Choroid plexus epithelial cell (primary cell): ENCODE data around the gene S100A14.

Experiments used
- DNase-seq: peaks from one replicate; pipeline ENCODE4 v3.0.0-alpha.2; 2010; ENCODE audit warnings: low read depth
- H3K4me3 ChIP-seq: 2 replicates; pipeline ENCODE4 v1.5.1; 2011; ENCODE audit warnings: low read depth, mild to moderate bottlenecking, control low read depth, low read length, moderate library complexity
- TF ChIP-seq, protein P1 (sequence below): conservative IDR thresholded peaks from 2 replicates; pipeline ENCODE4 v1.5.1; 2011; ENCODE audit warnings: low read depth, mild to moderate bottlenecking, control low read depth, inconsistent platforms, low read length, moderate library complexity

Gene S100A14

DNA sequence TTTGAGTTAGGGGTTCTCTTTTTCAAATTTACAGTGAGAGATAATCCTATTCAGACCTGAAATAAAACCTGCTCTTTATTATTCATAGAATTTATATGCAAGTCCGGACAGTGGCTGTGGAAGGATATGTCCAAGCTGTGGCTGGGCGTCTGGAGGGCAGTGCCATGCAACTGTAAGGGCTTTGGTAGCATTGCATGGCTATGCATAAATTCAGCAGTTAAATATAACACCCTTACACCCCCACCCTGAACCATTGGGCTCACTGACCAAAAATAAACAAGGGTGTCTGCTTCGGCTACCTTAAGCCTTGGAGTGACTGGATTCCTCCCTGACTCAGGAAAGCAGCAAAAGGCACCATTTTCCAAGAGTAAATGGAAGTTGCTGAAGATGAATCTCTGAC is 23.2 kb upstream of the S100A14 start:
- no peak overlapping the region for H3K4me3 ChIP-seq
- DNase-seq: no peak
- TF ChIP-seq, protein P1, sequence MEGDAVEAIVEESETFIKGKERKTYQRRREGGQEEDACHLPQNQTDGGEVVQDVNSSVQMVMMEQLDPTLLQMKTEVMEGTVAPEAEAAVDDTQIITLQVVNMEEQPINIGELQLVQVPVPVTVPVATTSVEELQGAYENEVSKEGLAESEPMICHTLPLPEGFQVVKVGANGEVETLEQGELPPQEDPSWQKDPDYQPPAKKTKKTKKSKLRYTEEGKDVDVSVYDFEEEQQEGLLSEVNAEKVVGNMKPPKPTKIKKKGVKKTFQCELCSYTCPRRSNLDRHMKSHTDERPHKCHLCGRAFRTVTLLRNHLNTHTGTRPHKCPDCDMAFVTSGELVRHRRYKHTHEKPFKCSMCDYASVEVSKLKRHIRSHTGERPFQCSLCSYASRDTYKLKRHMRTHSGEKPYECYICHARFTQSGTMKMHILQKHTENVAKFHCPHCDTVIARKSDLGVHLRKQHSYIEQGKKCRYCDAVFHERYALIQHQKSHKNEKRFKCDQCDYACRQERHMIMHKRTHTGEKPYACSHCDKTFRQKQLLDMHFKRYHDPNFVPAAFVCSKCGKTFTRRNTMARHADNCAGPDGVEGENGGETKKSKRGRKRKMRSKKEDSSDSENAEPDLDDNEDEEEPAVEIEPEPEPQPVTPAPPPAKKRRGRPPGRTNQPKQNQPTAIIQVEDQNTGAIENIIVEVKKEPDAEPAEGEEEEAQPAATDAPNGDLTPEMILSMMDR: no peak

- TF ChIP-seq, protein P1: no peak
- DNase-seq: no peak
- H3K4me3 ChIP-seq: no peak overlapping the region
Observed at GRCh38 chr1:153638261-153638660, 22.1 kb upstream of the S100A14 start.

DNA sequence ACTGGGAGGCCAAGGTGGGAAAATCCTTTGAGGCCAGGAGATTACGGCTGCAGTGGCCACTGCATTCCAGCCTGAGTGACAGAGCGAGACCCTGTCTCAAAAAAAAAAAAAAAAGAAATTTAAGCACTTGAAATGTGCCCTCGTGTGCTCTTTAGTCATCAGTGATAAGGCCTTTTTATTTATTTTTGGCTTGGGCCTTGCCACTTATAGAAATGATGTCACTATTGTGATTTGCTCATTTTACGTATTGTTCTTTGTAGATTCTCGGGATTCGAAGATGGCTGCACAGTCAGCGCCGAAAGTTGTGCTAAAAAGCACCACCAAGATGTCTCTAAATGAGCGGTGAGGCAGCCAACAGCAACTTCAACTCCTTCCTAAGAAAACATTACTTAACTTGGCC is 20.2 kb upstream of the S100A14 start:
- no peak overlapping the region for H3K4me3 ChIP-seq
- no peak for DNase-seq
- TF ChIP-seq, protein P1: no peak

- DNase-seq: no peak
- peak overlapping the region; percentile 16 for H3K4me3 ChIP-seq
- TF ChIP-seq, protein P1: no peak
Observed at GRCh38 chr1:153635872-153636271, 19.7 kb upstream of the S100A14 start.

DNA sequence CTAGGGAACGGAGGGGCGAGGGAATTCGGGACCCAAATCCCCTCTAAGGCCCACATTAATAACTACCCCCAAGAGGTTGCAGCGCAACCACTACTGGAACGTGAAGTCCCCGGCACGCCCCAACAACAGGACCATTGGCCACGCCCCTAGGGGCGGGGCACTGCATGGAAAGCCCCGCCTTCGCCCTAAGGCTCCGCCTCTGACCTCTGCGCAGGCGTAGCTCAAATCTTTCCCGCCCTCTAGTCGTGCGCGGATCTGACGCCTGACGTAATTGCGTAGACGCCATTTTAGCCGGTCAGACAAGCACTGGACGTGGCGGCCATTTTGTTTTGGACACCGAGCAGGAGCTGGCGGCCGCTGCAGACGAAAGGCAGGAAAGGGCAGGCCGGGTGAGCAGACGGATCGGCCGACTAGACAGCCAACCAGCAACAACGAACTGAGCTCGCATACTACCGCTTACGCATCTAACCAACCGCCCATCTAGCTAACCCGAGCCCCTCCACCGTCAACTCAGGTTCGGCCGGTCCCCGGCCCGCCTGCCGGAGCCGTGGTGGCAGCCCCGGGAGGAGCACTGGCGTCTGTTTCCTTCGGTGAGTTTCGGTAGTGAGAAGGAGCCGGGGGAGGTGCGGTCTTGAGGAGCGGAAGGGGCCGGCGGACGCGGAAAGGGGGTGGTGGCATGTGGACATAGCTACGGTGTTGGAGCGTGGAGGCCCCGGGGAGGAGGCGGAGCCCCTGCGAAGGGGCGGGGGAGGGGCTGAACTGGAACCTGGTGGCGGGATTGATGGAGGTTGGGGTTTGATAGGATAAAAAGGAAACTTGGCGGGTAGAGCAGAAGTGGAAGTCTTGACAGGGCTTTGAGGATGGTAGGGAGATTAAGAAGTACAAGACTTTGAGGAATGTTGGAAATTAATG is 17.9 kb upstream of the S100A14 start, which contains the start of gene CHTOP:
Gene CHTOP (plus strand): TSS at position 313 of the 912 bp plus-strand sequence. CDS start 2,523 bp downstream, outside the sequence.
- H3K4me3 ChIP-seq: peak within 1 kb of the TSS; percentile 100
- TF ChIP-seq, protein P1: no peak
- peak; percentile 99 for DNase-seq

- TF ChIP-seq, protein P1: no peak
- DNase-seq: no peak
- peak overlapping the region; percentile 42 for H3K4me3 ChIP-seq
Observed at GRCh38 chr1:153633161-153633753, 17.1 kb upstream of the S100A14 start.
